WTC11 (cell line): ENCODE measurements around the gene DDX39B. TPM values are rescaled to one million over a fixed set of nuclear protein-coding genes. Genes with fewer than 3 reads are reported as not detected.

Experiments used
- ATAC-seq: fragments of 200-7000 bp; cut with Tn5 transposase; 2 replicates; pipeline ENCODE4 v1.10.0; 2021; ENCODE audit warnings: mild to moderate bottlenecking, moderate library complexity
- CTCF ChIA-PET: fragments of 300-600 bp; sonication (Branson Sonifier 250); formaldehyde crosslinking; loops from one replicate; lab custom pipeline; 2021; ENCODE audit warnings: antibody characterized with exemption; lab: Charles Lee
- POLR2A ChIA-PET: fragments of 350-600 bp; sonication (Branson Sonifier 250); formaldehyde crosslinking; loops from one replicate; lab custom pipeline; 2021; ENCODE audit warnings: antibody characterized with exemption; lab: Charles Lee
- DNase-seq: peaks from one replicate; pipeline ENCODE4 v3.0.0; 2021; ENCODE audit warnings: low spot score
- H3K27ac Mint-ChIP-seq: 2 replicates; pipeline ENCODE4 v1.8.0; 2021; ENCODE audit warnings: mixed read lengths
- H3K27me3 Mint-ChIP-seq: 2 replicates; pipeline ENCODE4 v1.8.0; 2021; ENCODE audit warnings: low read depth, mild to moderate bottlenecking, moderate library complexity, mixed read lengths
- H3K36me3 Mint-ChIP-seq: 2 replicates; pipeline ENCODE4 v1.8.0; 2021; ENCODE audit warnings: mixed read lengths
- H3K4me1 Mint-ChIP-seq: 2 replicates; pipeline ENCODE4 v1.8.0; 2022; ENCODE audit warnings: mixed read lengths
- H3K4me3 Mint-ChIP-seq: 2 replicates; pipeline ENCODE4 v1.8.0; 2021; ENCODE audit warnings: mild to moderate bottlenecking, moderate library complexity, mixed read lengths
- H3K9me3 Mint-ChIP-seq: 2 replicates; pipeline ENCODE4 v1.8.0; 2021; ENCODE audit warnings: mixed read lengths
- AFF4 ChIP-seq: sonication (generic); formaldehyde crosslinking; IDR thresholded peaks from 2 replicates; pipeline ENCODE4 v1.8.1; 2023; ENCODE audit warnings: mild to moderate bottlenecking, missing genetic modification reagents, borderline replicate concordance
- ATF1 ChIP-seq: sonication (generic); formaldehyde crosslinking; IDR thresholded peaks from 2 replicates; pipeline ENCODE4 v1.8.1; 2023; ENCODE audit warnings: mild to moderate bottlenecking, moderate library complexity, missing genetic modification reagents
- CBFB ChIP-seq: sonication (generic); formaldehyde crosslinking; IDR thresholded peaks from 2 replicates; pipeline ENCODE4 v1.8.1; 2022; ENCODE audit warnings: mild to moderate bottlenecking, low read depth, missing genetic modification reagents
- FOXK1 ChIP-seq: sonication (generic); formaldehyde crosslinking; IDR thresholded peaks from 2 replicates; pipeline ENCODE4 v1.8.0; 2022; ENCODE audit warnings: mild to moderate bottlenecking, moderate library complexity, missing genetic modification reagents
- JUN ChIP-seq: sonication (generic); formaldehyde crosslinking; IDR thresholded peaks from 2 replicates; pipeline ENCODE4 v1.8.0; 2023; ENCODE audit warnings: mild to moderate bottlenecking, missing genetic modification reagents
- NFE2L1 ChIP-seq: sonication (generic); formaldehyde crosslinking; IDR thresholded peaks from 2 replicates; pipeline ENCODE4 v1.8.1; 2023; ENCODE audit warnings: missing genetic modification reagents
- SOX15 ChIP-seq: fragments of 250-450 bp; sonication (Bioruptor Pico); IDR thresholded peaks from 2 replicates; pipeline ENCODE4 v1.9.0; 2021; ENCODE audit warnings: mild to moderate bottlenecking
- STAT6 ChIP-seq: sonication (generic); formaldehyde crosslinking; conservative IDR thresholded peaks from 2 replicates; pipeline ENCODE4 v1.8.1; 2023; ENCODE audit warnings: mild to moderate bottlenecking, low read depth, missing genetic modification reagents, moderate library complexity
- USF1 ChIP-seq: sonication (generic); formaldehyde crosslinking; IDR thresholded peaks from 2 replicates; pipeline ENCODE4 v1.8.0; 2022; ENCODE audit warnings: mild to moderate bottlenecking, missing genetic modification reagents
- ZMAT4 ChIP-seq: fragments of 250-450 bp; sonication (Bioruptor Pico); IDR thresholded peaks from 2 replicates; pipeline ENCODE4 v1.9.0; 2021; ENCODE audit warnings: mild to moderate bottlenecking
- ZNF138 ChIP-seq: sonication (generic); formaldehyde crosslinking; conservative IDR thresholded peaks from 2 replicates; pipeline ENCODE4 v1.8.1; 2022; ENCODE audit warnings: mild to moderate bottlenecking, moderate library complexity, missing genetic modification reagents
- total RNA-seq: library from RNA; stranded (reverse); gene quantifications from 3 replicates; pipeline ENCODE4 v1.2.3, GENCODE V29; 2021
- TF ChIP-seq, protein P1 (sequence below): sonication (generic); formaldehyde crosslinking; IDR thresholded peaks from 2 replicates; pipeline ENCODE4 v1.8.0; 2022; ENCODE audit warnings: mild to moderate bottlenecking, missing genetic modification reagents
- TF ChIP-seq, protein P2 (sequence below): sonication (generic); formaldehyde crosslinking; IDR thresholded peaks from 2 replicates; pipeline ENCODE4 v1.8.0; 2022; ENCODE audit warnings: missing genetic modification reagents
- TF ChIP-seq, protein P3 (sequence below): sonication (generic); formaldehyde crosslinking; IDR thresholded peaks from 2 replicates; pipeline ENCODE4 v1.8.1; 2022; ENCODE audit warnings: mild to moderate bottlenecking, missing genetic modification reagents, moderate library complexity, borderline replicate concordance
- TF ChIP-seq, protein P4 (sequence below): sonication (generic); formaldehyde crosslinking; IDR thresholded peaks from 2 replicates; pipeline ENCODE4 v1.8.0; 2023; ENCODE audit warnings: mild to moderate bottlenecking, missing genetic modification reagents
- TF ChIP-seq, protein P5 (sequence below): sonication (generic); formaldehyde crosslinking; IDR thresholded peaks from 2 replicates; pipeline ENCODE4 v1.8.1; 2022; ENCODE audit warnings: low read depth, missing genetic modification reagents, borderline replicate concordance

The DDX39B gene
- total RNA-seq, 1 experiment from 2014 or later, result 712 TPM

DNA sequence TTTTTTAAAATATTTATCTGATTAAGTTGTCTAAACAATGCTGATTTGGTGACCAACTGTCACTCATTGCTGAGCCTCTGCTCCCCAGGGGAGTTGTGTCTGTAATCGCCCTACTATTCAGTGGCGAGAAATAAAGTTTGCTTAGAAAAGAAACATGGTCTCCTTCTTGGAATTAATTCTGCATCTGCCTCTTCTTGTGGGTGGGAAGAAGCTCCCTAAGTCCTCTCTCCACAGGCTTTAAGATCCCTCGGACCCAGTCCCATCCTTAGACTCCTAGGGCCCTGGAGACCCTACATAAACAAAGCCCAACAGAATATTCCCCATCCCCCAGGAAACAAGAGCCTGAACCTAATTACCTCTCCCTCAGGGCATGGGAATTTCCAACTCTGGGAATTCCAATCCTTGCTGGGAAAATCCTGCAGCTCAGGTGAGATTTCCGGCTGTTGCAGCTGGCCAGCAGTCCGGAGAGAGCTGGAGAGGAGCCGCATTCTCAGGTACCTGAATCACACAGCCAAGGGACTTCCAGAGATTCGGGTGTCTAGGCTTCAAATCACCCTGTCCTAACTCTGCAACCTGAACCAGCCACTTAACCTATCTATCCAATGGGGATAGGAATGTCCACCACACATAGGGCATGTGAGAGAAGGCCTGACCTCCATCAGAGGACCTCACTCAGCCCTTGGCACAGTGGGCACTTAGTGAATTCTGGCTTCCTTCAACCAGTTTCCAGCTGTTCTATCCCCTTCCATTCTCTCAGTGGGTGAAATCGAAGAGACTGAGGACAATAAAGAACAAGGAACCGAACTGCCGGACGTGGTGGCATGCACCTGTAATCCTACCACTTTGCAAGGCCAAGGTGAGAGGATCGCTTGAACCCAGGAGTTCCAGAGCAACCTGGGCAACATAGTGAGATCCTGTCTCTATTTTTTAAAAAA, 36.6 kb upstream of the DDX39B start:
- no peaks in the 10 kb centered on the region for H3K36me3 Mint-ChIP-seq
- peaks cover 46% of the 10 kb centered on the region for H3K4me1 Mint-ChIP-seq
- DNase-seq, result peak; percentile 38
- H3K9me3 Mint-ChIP-seq, result no peaks in the 10 kb centered on the region
- peak; percentile 13 for ATAC-seq
- no peak overlapping the region; the same call in 1 of the 2 replicates for H3K4me3 Mint-ChIP-seq
- H3K27ac Mint-ChIP-seq, result peak overlapping the region; percentile 82
- ChIA-PET CTCF (interaction anchor here (1.5 to 15.1 kb wide), 3 partner anchors 19 to 32 kb away, joined by 6 to 293 read pairs (median 13); partner anchors contain the start of genes ATP6V1G2 and NCR3), POLR2A (interaction anchor here (0.5 kb wide), 1 partner anchor 17 kb away, joined by 3 read pairs; no protein-coding TSS in a partner anchor)
- peaks cover 57% of the 10 kb centered on the region for H3K27me3 Mint-ChIP-seq
- no peak for TF ChIP-seq ZNF138 (CRISPR knock-in tag)
- TF ChIP-seq NFE2L1 (CRISPR knock-in tag), result no peak
- no peak for TF ChIP-seq CBFB
- TF ChIP-seq AFF4 (CRISPR knock-in tag), result no peak
- TF ChIP-seq STAT6 (CRISPR knock-in tag), result no peak
- TF ChIP-seq, protein P1, sequence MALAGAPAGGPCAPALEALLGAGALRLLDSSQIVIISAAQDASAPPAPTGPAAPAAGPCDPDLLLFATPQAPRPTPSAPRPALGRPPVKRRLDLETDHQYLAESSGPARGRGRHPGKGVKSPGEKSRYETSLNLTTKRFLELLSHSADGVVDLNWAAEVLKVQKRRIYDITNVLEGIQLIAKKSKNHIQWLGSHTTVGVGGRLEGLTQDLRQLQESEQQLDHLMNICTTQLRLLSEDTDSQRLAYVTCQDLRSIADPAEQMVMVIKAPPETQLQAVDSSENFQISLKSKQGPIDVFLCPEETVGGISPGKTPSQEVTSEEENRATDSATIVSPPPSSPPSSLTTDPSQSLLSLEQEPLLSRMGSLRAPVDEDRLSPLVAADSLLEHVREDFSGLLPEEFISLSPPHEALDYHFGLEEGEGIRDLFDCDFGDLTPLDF (CRISPR knock-in tag), result no peak
- TF ChIP-seq, protein P2, sequence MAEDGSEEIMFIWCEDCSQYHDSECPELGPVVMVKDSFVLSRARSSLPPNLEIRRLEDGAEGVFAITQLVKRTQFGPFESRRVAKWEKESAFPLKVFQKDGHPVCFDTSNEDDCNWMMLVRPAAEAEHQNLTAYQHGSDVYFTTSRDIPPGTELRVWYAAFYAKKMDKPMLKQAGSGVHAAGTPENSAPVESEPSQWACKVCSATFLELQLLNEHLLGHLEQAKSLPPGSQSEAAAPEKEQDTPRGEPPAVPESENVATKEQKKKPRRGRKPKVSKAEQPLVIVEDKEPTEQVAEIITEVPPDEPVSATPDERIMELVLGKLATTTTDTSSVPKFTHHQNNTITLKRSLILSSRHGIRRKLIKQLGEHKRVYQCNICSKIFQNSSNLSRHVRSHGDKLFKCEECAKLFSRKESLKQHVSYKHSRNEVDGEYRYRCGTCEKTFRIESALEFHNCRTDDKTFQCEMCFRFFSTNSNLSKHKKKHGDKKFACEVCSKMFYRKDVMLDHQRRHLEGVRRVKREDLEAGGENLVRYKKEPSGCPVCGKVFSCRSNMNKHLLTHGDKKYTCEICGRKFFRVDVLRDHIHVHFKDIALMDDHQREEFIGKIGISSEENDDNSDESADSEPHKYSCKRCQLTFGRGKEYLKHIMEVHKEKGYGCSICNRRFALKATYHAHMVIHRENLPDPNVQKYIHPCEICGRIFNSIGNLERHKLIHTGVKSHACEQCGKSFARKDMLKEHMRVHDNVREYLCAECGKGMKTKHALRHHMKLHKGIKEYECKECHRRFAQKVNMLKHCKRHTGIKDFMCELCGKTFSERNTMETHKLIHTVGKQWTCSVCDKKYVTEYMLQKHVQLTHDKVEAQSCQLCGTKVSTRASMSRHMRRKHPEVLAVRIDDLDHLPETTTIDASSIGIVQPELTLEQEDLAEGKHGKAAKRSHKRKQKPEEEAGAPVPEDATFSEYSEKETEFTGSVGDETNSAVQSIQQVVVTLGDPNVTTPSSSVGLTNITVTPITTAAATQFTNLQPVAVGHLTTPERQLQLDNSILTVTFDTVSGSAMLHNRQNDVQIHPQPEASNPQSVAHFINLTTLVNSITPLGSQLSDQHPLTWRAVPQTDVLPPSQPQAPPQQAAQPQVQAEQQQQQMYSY (CRISPR knock-in tag), result no peak
- no peak for TF ChIP-seq SOX15 (CRISPR knock-in tag)
- TF ChIP-seq, protein P3, sequence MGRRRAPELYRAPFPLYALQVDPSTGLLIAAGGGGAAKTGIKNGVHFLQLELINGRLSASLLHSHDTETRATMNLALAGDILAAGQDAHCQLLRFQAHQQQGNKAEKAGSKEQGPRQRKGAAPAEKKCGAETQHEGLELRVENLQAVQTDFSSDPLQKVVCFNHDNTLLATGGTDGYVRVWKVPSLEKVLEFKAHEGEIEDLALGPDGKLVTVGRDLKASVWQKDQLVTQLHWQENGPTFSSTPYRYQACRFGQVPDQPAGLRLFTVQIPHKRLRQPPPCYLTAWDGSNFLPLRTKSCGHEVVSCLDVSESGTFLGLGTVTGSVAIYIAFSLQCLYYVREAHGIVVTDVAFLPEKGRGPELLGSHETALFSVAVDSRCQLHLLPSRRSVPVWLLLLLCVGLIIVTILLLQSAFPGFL (CRISPR knock-in tag), result no peak
- TF ChIP-seq ZMAT4 (CRISPR knock-in tag), result no peak
- no peak for TF ChIP-seq JUN (CRISPR knock-in tag)
- TF ChIP-seq USF1 (CRISPR knock-in tag), result no peak
- TF ChIP-seq, protein P4, sequence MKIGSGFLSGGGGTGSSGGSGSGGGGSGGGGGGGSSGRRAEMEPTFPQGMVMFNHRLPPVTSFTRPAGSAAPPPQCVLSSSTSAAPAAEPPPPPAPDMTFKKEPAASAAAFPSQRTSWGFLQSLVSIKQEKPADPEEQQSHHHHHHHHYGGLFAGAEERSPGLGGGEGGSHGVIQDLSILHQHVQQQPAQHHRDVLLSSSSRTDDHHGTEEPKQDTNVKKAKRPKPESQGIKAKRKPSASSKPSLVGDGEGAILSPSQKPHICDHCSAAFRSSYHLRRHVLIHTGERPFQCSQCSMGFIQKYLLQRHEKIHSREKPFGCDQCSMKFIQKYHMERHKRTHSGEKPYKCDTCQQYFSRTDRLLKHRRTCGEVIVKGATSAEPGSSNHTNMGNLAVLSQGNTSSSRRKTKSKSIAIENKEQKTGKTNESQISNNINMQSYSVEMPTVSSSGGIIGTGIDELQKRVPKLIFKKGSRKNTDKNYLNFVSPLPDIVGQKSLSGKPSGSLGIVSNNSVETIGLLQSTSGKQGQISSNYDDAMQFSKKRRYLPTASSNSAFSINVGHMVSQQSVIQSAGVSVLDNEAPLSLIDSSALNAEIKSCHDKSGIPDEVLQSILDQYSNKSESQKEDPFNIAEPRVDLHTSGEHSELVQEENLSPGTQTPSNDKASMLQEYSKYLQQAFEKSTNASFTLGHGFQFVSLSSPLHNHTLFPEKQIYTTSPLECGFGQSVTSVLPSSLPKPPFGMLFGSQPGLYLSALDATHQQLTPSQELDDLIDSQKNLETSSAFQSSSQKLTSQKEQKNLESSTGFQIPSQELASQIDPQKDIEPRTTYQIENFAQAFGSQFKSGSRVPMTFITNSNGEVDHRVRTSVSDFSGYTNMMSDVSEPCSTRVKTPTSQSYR (CRISPR knock-in tag), result no peak
- no peak for TF ChIP-seq ATF1
- TF ChIP-seq, protein P5, sequence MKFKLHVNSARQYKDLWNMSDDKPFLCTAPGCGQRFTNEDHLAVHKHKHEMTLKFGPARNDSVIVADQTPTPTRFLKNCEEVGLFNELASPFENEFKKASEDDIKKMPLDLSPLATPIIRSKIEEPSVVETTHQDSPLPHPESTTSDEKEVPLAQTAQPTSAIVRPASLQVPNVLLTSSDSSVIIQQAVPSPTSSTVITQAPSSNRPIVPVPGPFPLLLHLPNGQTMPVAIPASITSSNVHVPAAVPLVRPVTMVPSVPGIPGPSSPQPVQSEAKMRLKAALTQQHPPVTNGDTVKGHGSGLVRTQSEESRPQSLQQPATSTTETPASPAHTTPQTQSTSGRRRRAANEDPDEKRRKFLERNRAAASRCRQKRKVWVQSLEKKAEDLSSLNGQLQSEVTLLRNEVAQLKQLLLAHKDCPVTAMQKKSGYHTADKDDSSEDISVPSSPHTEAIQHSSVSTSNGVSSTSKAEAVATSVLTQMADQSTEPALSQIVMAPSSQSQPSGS (CRISPR knock-in tag), result no peak
- no peak for TF ChIP-seq FOXK1 (CRISPR knock-in tag)
